GM23338 (cell line): ENCODE data around the gene TBL3.

Experiments
- CTCF ChIP-seq, 2 experiments: fragments of 200-600 bp in 1 of 2; sonication (generic) in 1 of 2; conservative IDR thresholded peaks; 2 replicates each; pipeline versions ENCODE4 v1.5.1 to v1.6.1; 2016 to 2017; ENCODE audit warnings: antibody characterized with exemption in 2 of 2, low read depth in 2 of 2, mild to moderate bottlenecking in 2 of 2, moderate library complexity in 1 of 2
- EZH2 ChIP-seq: fragments of 200-600 bp; sonication (generic); IDR thresholded peaks from one replicate; pipeline ENCODE4 v1.8.0; 2017; ENCODE audit warnings: antibody characterized with exemption, mild to moderate bottlenecking, low read depth; ENCODE audit not compliant: unreplicated experiment
- EZH2phosphoT487 ChIP-seq: fragments of 200-600 bp; sonication (generic); IDR thresholded peaks from one replicate; pipeline ENCODE4 v1.8.1; 2018; ENCODE audit warnings: antibody characterized with exemption; ENCODE audit not compliant: unreplicated experiment
- POLR2AphosphoS5 ChIP-seq: IDR thresholded peaks from 2 replicates; pipeline ENCODE4 v1.6.1; 2016; ENCODE audit warnings: antibody characterized with exemption, low read depth
- REST ChIP-seq: IDR thresholded peaks from one replicate; pipeline ENCODE4 v1.6.1; 2018; ENCODE audit warnings: antibody characterized with exemption; ENCODE audit not compliant: unreplicated experiment
- STAT1 ChIP-seq: IDR thresholded peaks from one replicate; pipeline ENCODE4 v1.6.1; 2016; ENCODE audit warnings: antibody characterized with exemption; ENCODE audit not compliant: unreplicated experiment

DNA sequence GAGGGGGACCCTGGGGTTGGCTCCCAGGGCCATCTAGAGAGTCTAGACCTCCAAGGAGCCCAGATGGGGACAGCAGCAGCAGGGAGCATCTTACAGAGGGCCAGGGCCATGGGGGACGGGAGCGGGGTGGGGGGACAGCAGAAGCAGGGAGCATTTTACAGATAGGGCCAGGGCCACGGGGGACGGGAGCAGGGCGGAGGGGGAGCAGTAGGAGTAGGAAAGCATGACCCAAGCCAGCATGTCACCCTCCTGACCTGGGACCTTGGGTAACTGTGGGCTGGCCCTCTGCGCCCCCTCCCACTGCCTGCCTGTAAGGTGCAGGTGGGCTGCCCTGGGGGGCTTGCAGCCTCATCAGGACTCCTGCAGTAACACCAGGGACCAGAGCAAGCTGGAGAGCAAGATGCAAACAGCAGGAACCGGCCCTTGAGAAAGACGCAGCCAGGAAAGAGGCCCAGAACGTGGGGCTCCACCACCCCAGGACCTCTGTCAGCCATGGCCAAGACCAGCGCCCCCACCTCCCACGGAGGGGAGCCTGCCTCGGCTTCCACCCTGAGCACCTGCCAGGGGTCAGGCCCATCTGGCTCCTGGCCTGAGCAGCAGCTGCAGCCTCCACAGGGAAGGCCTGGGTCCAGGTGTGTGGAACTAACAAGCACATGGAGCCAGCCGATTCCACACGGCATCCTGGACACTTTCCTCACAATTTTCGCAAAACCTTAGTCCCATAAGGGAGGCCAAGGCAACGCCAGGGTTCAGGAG, 35.4 kb downstream of the TBL3 start:
- no peak for TF ChIP-seq EZH2phosphoT487
- no peak for TF ChIP-seq CTCF (conservative IDR thresholded peaks at IDR 0.05; ENCODE audit: low read depth in 2 of 2)
- TF ChIP-seq REST: no peak
- TF ChIP-seq POLR2AphosphoS5: no peak
- no peak for TF ChIP-seq EZH2
- no peak for TF ChIP-seq STAT1
